Posterior cingulate gyrus (tissue), 11 donors: ENCODE results near the gene EPHB2.
"Not testable (repeated sequence)": the region's sequence is repeated elsewhere in the genome, so short reads cannot be mapped to it uniquely, and the experiment has no call there.

Experiments
- DNase-seq, 10 donors: peaks; one replicate each; pipeline versions ENCODE4 v3.0.0 to v3.0.0-alpha.2; 2020 to 2021; ENCODE audit warnings: mixed read lengths in 3 of 10
- intact Hi-C: fragments of 100-400 bp; cut with DNase I; formaldehyde crosslinking; loops from one replicate; pipeline ENCODE4 v1.15.1; 2023

The EPHB2 gene

GRCh38 chr1:22827666-22828483 is 117.2 kb downstream of the EPHB2 start:
- intact Hi-C loops = no loop called here
- no peak for DNase-seq

- intact Hi-C loops = no loop called here
- peak in 2 of 10 donors; percentile 62 to 90 for DNase-seq
Measured at GRCh38 chr1:22828484-22829308, 118.1 kb downstream of the EPHB2 start.

DNA sequence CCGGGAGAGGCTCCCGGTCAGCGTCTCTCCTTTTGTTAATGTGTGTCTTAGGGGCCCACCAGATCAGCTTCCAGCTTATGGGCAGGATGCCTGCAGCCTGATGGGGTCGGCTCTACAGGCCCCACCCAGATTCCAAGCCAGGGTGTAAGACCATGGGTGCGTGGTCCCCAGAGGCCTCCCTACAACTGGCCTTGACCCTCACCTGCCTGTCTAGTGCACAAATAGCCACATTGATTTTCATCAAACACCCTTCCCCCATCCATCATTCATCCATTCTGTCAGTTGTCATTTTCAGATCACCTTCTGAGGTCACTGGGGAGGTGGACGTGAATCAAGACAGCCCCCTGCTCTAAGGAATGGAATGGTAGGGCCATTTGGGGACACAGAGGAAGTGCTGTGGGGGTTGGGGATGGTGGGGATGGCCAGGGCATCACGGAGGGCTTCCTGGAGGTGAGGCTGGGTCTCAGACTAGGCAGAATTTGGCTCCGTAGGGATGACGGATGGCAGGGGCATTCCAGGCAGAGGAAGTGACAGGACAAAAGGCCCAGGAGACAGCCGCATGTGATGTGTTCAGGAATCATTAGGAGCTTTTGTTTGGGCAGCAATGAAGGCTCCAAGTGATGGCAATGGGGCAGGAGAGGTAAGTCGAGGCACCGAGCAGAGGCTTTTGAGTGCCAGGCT is 118.8 kb downstream of the EPHB2 start:
- intact Hi-C loops = no loop called here
- peak in 1 of 10 donors; percentile 55 for DNase-seq

GRCh38 chr1:22830041-22830566 is 119.5 kb downstream of the EPHB2 start:
- DNase-seq = peak in 6 of 10 donors; percentile 34 to 86 (median 56)
- intact Hi-C loops = no loop called here

GRCh38 chr1:22830757-22831340 is 120.2 kb downstream of the EPHB2 start:
- peak in 3 of 10 donors; percentile 19 to 57 (median 20) for DNase-seq
- intact Hi-C loops = no loop called here

DNA sequence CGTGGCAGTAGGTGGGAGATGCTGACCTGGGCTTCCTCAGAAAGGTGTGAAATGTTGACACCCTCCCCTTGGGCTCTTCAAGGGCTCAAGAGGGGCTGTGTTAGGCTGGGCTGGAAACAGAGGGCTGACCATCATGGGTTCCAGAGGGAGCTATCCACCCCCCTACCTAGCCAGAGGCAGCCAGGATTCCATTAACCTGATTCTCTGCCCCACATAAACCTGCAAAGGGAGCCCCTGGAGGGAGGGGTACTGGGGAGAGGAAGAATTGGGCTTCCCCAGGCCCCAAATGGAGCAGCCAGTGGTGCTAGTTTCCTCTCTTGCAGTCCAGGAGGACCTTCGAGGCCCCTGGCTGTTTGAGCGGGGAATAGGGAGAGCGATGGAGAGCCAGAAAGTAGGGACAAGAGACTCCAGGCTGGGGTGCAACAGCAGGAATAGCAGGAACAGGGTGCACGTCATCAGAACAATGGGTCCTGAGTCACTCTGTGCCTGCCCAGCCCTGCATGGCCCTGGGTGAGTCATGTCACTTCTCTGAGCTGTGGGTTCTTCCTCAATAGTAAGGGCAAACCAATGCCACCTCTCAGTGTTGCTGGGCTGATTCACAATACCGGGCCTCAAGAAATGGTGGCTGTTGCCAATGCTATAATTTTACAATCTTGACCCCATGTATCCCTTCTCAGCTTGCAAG is 121.2 kb downstream of the EPHB2 start:
- peak in 2 of 10 donors; percentile 25 to 55 for DNase-seq
- intact Hi-C loops = no loop called here

DNA sequence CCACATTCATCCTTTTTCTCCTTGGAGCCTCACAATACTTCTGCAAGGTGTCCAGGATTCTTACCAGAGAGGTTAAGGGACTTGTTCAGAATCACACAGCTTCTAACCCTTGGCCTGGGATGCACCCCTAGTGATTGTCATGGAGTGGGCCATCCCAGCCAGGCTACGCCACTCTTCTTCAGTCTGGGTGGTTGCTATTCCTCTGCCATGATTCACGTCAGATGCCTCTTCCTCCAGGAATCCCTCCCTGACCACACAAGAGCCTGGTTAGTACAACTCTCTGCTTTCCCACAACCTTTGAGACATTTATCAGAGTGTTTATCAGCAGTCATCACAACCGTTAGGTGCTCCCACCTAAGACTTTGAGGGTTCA is 121.8 kb downstream of the EPHB2 start:
- no peak for DNase-seq
- intact Hi-C loops = no loop called here

DNA sequence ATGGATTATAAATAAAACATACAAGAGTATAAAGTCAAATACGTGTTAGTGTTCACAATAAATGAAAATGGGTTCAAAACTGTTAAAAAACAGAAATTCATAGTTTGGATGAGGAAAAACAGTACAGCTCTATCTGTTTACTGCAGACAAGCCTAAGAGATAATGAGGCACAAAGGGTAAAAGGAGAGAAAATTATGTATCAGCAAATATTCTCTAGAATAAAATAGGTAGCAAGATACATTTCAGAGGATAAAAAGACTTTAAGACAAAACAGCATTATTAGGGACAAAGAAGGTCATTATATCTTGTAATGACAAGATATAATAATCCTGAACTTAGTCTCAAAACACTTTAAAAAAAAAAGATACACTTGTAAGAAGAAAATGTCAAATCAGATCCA is 123.1 kb downstream of the EPHB2 start:
- intact Hi-C loops = no loop called here
- DNase-seq = no peak

DNA sequence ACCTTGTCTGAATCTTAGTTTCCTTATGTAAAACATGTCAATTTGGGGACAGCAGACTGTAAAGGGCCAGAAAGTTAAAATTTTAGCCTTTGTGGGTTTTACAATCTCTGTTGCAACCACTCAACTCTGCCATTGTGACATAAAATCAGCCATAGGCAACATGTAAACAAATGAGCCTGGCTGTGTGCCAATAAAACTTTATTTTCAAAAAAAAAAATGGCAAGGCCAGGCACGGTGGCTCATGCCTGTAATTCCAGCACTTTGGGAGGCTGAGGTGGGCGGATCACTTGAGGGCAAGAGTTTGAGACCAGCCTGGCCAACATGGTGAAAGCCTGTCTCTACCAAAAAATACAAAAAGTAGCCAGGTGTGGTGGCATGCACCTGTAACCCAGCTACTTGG is 123.8 kb downstream of the EPHB2 start:
- DNase-seq, intact Hi-C loops: not testable (repeated sequence)

- intact Hi-C loops = no loop called here
- DNase-seq = peak in 2 of 10 donors; percentile 68 to 78
Measured at GRCh38 chr1:22835636-22836319, 125.1 kb downstream of the EPHB2 start.

DNA sequence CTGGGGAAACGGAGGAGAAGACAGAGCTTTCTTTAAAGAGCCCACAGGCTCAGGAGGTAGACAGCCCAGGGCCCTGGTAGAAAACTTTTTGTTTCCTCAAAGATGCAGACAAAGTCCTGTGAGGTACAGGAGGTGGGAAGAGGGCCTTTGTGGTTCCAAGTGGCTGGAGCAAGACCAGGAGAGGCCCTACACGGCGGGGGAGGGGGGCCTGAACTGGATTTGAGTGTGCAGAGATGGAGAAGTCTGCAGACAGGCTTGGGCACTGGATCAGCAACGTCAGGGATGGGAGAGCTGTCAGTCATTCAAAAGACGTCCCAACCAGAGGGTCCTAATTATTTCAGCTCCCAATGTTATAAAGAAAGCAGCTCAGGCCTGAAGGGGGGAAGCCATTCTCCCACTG is 126.2 kb downstream of the EPHB2 start:
- intact Hi-C loops = no loop called here
- DNase-seq = peak in 3 of 10 donors; percentile 21 to 55 (median 31)

DNA sequence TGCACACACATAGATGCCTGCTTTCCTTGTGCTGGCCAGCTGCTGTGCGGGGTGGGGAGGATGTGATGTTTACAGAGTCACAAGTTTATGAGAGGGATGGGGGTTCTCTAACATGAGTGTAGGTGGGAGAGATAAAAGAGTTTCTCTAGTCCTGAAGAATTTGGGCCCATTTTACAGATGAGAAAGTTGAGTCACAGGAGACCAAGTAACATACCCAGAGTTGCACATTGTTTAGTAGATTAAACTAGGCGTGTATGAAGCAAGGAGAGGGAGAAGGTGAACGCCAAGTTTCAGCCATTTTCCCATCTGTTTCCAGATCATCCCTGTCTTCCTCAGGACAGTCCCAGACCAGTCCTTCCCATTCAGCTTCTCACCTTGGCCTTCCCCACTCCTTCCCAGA is 126.7 kb downstream of the EPHB2 start:
- intact Hi-C loops = no loop called here
- no peak for DNase-seq

GRCh38 chr1:22838965-22839364 is 128.3 kb downstream of the EPHB2 start:
- peak in 1 of 10 donors; percentile 11 for DNase-seq
- intact Hi-C loops = no loop called here

GRCh38 chr1:22839806-22840205 is 129.2 kb downstream of the EPHB2 start:
- peak in 2 of 10 donors; percentile 61 to 64 for DNase-seq
- intact Hi-C loops = no loop called here

DNA sequence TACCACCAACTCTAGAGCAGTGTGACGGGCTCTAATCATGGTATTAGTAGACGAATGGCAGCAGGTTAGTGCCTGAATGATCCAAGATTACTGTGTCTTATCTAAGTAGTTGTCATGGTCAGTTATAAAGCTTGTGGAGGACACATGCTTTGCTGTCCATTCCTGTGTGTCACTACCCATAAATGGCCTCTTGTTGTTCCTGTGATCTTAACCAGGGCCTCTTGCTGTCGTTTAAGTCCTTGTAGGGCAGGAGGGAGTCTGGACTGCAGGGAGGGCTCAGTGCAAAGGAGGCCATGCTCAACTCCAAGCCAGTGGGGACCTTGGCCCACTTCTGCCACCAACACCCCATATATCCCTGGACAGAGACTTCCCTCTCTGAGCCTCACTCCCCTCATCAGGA is 130.5 kb downstream of the EPHB2 start:
- intact Hi-C loops = no loop called here

DNA sequence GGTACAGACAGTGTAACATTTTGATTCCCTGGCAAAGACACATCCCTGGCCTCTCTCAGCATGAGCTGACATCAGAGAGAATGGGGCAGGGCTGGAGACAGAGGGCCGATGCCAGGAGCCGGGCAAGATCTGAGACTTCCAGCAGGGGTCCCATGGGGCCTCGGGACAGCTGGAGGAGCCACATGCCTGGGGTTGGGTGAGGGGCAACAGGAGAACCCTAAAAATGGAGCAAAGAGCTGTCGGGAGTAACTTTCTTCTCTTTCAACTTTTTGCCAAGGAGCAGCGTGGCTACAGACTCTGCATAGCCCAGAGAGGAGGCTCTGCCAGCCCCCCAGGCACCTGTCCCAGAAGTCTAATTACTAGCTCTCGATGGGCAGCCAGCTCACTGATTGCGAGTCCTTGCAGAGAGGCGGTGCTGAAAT is 131.2 kb downstream of the EPHB2 start:
- DNase-seq = peak in 7 of 10 donors; percentile 43 to 93 (median 64)
- intact Hi-C loops = no loop called here

More for the DNA sequence above, 130.5 kb downstream of the EPHB2 start:
- DNase-seq = peak in 1 of 10 donors; percentile 29

DNA sequence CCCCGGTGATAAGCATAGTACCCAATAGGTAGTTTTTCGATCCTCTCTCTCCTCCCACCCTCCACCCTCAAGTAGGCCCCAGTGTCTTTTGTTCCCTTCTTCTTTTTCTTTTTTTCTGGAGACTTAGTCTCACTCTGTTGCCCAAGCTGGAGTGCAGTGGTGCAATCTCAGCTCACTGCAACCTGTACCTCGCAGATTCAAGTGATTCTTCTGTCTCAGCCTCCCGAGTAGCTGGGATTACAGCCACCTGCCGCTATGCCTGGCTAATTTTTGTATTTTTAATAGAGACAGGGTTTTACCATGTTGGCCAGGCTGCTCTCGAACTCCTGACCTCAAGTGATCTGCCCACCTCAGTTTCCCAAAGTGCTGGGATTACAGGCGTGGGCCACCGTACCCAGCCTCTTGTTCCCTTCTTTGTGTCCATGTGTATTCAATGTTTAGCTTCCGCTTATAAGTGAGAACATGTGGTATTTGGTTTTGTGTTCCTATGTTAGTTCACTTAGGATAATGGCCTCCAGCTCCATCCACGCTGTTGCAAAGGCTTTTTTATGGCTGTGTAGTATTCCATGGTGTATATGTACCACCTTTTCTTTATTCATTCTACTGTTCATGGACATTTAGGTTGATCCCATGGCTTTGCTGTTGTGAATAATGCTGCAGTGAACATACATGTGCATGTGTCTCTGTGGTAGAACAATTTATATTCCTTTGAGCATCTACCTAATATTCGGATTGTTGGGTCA is 133.0 kb downstream of the EPHB2 start:
- DNase-seq = peak in 3 of 10 donors; percentile 5 to 17 (median 14)
- intact Hi-C loops = not testable (repeated sequence)

GRCh38 chr1:22844621-22845020 is 134.0 kb downstream of the EPHB2 start:
- peak in 2 of 10 donors; percentile 33 to 59 for DNase-seq
- intact Hi-C loops = no loop called here
